Stimulated activated CD8-positive, alpha-beta memory T cell treated with anti-CD3 and anti-CD28 coated beads, Interleukin-2, amount 100 ng/mL, for 48 hours (primary cell): ENCODE measurements around the gene ERFL.

ENCODE experiments used
- DNase-seq, 2 donors: peaks; one replicate each; pipeline ENCODE4 v3.0.0-alpha.2; 2020; ENCODE audit warnings: low read depth in 2 of 2

ERFL gene

DNA sequence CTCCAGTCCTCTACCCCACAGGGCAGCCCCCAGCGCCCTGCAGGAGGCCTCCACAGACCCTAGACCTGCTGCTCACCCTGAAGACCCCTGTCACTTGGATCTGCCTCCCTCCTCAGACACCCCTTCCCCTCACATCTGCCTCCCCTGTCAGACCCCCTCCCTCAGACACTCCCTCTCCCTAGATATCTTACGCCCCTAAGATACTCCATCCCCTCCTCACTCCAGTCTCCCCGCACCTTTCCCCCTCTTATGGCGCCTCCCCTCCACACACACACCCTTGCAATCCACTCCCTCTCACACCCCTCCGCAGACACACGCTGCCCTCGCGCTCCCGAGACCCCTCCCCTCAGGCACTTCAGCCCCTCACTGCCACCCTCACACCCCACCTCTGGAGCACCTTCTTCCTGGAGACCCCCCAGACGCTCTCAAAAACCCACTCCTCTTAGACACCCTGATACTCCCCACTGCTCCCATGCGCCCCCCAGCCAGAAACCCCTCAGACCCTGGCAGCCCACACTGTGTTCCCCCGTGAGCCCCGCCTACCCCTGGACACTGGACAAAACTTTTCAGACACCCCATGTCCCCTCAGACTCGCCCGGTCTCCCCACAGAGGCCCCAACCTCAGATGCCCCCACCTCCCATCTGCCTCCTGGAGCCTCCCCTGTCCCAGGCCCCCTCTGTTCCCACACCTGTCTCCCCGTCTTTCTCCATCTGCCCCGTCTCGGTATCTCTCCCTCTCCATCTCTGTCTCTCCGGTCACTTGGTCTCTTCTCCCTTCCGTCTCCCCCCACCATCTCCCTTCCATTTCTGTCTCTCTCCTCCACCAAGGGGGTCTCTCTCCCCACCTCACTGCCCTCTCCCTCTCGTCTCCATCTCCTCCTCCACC is 14.5 kb downstream of the ERFL start:
- no peak for DNase-seq

DNA sequence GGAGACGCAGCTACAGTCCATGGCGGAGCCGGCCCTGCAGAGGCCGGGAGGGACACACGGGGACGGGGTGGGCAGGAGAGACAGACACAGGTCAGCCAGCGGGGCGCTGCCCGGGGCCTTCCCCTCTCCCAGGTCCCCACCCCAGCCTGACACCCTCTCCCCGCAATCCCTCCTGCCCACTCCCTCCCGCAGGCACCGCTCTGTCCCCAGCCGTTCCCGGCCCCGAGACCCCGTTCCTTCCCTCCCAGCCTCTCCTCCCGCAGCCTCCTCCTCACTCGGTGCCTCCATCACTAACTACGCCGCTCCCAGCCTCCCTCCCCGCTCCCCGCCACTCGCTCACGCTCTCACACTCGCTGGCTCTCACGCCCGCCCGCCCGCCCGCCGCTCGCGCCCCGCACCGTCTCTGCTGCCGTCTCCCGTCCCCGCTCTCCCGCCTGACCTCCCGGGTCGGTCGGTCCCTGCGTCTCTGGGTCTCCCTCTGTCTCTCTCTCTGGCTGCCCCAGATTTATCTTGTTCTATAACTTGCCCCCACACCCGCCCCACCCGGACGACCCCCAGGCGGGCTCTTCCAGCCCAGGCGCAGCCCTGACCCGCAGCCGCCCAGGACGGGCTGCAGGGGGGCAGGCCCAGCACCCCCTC is 15.2 kb downstream of the ERFL start:
- DNase-seq: no peak

DNA sequence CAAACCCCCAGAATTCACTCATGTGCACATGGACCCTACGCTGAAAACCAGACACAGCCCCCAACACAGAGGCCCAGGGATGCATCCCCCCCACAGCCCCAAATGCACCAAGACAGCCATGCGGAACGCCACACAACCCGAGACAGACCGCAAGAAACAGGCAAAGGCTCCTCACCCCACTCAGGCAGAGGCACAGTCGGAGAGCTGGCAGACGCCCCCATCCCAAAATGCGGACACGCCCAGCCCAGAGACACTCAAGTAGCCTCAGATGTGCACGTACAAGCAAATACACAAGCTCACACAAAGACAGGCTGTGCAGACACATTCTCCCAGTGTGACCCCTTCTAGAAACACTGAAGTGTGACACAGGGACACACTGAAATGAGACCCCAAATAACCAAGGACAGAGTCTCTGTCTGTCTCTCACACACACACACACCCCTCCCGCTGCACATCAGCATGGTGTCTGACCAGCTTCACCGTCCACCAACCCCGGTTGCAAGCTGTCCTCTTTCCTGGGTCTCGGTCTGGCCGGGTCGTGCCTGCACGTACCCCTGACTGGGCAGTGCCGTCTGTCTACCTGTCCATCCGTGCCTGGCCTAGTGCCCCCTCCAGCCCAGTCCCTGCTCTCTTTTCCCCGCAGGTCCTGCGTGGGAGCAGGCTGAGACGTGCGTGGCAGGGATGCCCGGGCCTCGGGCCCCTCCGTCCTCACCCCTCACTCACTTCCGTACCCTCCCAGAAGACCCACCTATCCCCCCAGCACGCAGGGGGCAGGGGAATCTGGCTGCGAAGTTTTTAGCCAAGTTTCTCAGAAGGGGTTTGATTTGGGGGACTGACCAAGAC is 16.1 kb downstream of the ERFL start:
- DNase-seq: no peak

DNA sequence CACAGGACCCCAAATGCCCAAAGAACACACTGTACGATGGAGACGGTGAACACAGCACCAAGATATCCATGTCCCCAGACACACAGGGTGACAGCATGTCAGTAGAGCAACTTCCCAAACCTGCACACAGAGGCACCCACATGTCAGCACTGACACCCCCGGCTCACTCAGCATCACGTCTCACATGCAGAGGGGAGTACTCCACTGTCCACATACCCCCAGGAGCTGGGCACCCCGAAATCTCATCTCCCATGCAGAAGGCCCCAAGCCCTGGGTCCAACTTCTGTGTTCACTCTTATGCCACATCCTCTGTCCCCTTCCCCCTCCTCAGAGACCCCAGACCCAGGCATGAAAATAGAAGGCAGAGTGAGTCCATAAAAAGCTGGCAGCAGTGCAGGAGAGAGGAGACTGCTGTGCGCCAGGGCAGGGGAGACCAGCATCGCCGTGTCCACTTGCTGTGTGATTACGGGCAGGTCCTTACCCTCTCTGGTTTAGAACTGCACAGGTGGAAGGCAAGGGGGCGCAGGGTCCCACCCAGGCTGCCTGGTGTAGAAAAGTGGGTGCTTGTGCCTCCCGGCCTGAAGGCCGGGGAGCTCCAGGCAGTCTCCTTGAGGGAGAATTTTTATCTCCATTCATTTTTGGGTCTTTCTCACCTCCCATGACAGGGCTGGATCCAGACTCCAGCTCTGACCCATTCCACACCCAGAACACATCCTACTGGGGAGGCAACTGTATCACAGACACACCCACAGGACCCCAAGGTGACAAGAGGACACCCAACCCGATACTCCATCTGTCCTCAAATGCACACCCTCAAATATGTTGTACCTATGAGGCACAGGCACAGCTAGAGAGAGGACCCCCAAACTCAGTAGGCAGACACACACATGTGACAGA is 17.0 kb downstream of the ERFL start:
- no peak for DNase-seq

DNA sequence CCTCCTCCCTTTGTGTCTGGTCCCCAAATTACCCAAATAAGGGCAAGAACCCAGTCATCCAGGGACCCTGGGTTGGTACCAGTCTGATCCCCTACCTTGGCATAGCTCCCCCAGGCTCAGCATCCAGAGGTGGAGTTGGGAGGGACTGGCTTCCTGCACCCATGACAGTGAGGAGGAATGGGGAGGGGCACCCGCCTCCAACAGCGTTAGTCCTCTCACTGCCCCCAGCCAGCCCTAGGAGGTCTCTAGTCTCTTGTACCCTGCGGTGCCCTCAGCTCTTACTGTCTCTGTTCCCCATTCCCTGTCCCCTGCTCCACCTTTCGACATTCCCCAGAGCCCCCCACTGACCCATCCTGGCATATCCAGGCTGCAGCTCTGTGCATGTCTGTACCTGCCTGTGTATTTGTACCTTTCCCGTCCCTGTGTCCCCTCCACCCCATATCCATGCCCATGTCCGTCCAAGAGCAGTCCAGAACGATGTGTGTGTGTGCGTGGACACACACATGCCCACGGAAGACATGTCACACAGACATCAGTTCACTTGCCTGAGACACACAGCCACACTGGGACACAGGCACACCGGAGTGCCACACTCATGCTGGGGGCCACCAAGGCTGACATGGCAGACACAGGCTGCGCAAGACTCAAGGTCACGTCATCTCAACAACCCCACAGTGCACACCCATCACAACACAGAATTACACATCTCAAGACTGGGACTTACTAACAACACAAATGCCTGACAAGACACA is 17.8 kb downstream of the ERFL start:
- DNase-seq: no peak

DNA sequence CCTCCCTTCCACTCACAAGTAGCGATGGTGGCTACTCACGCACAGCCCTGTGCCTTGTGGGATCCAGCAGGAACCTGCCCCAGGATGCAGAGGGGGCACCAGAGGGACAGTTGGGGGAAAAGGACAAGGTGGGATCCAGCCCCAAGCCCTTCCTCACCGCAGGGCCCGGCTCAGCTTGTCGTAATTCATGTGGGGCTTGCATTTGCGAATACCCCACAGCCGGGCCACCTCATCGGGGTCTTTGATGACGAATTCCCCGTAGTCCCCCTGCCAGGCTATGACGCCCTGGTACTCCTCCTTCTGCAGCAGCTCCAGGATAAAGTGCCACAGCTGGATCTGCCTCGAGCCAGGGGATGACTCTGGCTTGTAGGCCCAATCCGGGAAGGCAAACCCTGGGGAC is 18.5 kb downstream of the ERFL start:
- DNase-seq: no peak

DNA sequence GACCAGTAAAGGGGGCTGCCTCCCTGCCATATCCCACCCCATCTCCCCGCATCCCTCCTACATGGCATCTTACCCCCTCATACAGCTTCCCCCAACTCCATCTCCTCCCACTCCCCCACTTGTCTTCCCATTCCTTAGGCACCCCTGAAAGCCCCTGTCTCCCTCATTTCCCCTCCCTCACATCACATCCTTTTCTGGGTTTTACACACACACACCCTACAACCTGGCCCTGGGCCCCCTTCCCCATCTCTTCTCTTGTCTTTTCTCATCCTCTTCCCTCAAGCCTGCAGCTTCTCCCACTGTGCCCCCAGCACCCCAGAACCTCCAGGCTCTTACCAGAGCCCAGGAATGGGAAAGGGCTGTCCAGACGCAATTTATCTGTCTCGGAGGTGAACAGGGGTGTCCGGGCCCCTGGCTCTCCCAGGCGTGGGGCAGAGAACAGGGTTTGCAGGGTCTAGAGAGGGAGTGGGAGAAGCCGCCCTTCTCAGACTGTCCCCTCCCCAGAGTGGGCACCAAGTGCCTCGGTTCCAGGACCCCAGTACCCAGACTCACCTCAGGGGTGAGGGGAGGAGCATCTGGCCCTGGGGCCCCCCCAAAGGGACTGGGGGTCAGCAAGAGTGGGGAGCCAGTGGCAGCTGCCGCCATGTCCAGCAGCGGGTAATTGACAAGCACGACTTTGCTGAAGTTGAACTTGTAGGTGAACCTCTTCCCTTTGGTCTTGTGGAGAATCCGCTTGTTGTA is 19.4 kb downstream of the ERFL start:
- no peak for DNase-seq

DNA sequence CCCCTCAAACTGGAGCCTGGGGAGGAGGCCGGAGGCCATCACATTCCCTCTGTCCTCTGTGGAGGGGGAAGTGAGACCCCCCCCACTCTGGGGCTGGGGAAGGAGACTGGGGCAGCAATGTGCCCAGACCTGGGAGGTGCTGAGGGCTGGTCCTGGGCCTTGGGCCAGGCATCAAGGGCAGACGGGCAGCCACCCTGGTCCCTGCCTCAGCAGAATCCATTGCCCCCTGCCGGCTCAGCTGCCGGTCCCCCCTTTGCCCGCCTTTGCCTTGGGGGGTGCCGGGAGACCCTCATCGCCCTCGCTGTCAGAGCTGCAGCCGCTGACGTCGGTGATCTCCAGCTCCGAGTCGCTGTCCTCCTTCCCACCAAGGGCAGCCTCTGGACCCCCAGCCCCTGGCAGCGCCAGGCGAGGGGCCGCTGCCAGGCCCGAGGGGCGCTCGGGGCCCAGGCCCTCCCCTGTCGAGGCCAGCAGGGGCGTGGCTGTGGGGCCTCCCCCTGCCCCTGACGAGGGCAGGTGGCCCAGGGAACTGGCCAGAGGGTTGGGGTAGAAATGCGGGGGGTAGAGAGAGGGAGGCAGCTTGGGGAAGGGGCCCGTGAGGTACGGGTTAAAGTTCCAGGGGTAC is 20.1 kb downstream of the ERFL start:
- DNase-seq: no peak

DNA sequence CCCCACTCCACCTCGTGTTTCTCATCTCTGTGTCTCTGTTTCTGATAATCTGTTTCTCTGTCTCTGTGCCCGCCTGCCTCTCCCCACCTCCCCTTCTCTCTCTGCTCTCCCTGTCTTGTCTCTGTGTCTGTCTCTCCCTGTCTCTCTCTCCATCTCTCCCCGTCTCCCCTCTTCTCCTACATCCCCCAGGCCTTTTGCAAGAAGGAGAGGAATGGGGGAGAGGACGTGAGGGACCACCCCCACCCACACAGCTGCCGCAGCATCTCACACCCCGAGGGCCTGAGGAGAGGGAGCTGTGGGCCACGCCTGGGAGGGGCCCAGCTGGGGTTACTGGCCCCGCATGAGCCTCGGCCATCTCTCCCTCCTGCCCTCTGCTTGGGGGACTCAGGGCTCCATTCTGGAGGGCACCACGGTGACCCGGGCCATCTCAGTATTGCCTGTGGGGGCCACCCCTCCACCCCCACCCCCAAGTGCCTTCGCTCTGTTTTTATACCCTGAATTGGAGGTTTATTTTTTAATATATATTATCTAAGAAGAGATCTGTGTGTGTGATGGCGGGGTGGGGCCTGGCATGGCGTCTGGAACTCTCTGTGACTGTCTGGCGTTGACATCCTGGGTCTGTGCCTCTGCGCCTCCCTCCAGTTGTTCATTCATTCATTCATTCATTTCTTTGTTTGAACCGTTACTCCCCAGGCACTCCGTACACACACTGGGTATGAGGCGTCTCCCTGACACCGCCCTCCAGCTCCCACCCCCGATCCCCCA is 21.2 kb downstream of the ERFL start:
- no peak for DNase-seq

DNA sequence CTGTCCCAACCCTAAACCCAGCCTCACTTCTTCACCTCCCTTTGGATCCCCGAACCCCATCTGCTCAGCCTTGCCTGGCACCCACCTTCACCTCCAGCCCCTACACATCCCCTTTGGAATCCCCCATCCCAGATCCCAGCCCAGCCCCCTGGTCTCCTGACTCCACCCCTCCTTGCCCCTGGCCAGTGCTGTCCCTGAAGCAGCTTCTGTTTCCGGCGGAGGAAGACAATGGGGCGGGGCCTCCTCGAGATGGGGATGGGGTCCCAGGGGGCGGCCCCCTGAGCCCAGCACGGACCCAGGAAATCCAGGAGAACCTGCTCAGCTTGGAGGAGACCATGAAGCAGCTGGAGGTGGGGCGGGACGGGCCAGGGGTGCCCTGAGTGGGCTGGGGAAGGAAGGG is 22.0 kb downstream of the ERFL start:
- no peak for DNase-seq

DNA sequence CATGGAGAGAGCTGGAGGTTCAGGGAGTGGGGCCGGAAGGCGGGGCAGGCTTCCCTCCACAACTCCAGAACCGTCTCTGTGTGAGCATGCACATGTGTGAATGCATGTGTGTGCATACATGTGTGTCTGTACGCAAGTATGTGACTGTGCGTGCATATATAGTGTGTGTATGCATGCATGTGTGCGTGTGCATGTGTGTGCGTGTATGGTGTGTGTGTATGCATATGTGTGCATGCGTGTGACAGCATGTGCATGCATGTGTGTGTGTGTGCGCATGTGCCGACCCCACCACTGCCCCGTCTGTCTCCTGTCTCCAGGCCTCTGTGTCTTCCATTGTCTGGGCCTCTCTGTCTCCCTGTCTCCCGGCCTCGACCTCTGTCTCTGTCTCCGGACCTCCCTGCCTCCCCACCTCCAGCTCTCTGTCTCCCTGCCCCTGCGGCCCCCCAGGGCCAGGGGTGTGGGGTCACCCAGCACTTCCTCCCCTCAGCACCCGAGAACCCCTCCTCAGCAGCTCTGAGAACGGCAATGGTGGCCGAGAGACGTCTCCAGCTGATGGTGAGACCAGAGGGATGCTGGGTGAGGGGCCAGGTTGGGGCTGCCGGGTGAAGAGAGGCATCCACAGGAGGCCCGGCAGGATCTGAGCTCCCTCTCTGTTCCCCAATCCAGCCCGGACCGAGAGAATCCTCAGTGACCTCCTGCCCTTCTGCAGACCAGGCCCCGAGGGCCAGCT is 22.8 kb downstream of the ERFL start:
- DNase-seq: no peak

DNA sequence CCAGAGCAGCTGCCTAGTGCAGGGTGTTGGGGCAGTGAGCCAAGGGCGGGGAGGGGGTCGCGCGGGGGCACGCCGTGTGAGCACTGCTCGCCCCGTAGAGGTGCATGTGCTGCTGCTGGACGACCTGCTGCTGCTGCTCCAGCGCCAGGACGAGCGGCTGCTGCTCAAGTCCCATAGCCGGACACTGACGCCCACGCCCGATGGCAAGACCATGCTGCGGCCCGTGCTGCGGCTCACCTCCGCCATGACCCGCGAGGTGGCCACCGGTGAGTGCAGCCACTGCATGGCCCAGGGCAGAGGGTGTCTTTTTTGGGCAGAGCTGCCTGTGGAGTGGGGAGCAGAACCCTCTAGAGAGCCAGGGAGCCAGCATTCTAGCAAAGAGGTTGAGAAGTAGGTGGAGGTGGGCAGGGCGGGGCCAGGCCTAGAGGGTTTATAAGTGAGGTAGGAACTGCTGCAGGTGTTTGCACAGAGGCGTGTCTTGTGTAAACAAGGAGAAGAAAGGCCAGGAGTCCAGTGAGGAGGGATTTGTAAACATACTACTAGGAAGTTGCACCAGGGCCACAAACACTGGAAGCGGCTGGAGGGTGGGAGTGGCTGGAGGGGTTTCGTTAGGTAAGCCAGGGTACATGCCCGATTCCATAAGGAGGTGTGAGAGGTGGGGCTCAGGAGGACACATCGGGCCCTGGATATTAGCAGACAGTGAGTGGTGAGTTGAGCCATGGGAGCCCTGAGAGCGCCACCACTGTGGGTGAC is 24.0 kb downstream of the ERFL start:
- DNase-seq: no peak

DNA sequence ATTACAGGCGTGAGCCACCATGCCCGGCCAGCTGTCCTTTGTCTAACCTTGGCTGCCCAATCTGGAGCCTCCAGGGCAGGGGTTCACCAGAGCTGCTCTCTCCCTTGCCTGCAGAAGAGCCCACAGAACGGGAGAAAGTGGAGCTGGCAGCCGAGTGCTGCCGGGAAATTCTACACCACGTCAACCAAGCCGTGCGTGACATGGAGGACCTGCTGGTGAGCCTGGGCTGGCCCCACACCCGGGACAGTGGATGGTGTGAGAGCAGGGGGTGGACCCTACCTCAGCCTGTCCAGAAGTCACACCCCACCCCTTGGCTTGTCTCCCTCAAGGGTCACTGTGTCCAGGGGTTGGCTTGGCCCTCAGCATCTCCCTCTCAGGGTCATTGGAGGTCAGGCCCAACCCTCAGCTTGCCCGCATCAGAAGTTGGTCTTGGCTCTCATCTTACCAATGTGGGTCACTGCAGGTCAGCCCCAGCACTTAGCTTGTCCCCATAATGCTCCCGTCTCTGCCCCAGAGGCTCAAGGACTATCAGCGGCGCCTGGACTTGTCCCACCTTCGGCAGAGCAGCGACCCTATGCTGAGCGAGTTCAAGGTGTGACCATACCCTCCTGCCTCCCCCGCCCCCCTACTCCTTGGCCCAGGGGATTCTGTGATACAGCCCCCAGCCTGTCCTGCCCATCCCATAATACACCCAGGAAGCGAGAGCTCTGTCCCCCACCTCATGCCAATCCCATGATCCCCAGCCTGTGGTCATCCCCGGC is 24.9 kb downstream of the ERFL start:
- DNase-seq: no peak

DNA sequence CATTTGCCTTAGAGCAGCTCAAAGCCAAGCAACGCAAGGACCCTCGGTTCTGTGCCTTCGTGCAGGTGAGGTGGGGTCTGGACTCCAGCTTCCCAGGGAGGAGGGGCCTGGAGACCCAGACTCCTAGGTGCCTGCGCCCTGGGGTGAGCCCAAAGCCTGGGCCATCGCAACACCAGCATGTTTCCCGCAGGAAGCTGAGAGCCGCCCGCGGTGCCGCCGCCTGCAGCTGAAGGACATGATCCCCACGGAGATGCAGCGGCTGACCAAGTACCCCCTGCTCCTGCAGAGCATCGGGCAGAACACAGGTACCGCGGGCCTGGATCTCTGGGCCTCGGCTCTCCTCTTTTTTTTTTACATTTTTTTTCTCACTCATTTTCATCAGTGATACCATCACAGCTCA is 25.7 kb downstream of the ERFL start:
- no peak for DNase-seq

DNA sequence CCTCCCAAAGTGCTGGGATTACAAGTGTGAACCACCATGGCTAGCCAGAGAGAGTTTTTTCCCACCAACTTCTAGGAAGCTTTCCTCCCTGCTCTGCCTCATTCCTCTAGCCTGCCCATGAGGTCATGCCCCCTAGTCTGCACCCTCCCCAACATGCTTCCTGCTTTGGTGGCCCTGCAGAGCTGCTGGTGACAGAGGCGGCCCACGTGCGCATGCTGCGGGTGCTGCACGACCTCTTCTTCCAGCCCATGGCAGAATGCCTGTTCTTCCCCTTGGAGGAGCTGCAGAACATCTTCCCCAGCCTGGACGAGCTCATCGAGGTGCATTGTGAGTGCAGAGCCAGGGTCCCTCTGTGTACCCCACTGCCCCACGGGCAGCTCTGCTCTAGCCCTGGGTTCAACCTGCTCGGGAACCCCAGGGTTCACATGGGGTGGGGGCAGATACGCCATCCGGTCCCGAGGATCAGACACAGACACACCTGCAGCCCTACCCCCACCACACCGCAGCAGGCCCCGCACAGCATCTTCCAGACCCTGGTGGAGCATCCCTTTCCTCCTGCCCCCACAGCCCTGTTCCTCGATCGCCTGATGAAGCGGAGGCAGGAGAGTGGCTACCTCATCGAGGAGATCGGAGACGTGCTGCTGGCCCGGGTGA is 26.4 kb downstream of the ERFL start:
- no peak for DNase-seq

DNA sequence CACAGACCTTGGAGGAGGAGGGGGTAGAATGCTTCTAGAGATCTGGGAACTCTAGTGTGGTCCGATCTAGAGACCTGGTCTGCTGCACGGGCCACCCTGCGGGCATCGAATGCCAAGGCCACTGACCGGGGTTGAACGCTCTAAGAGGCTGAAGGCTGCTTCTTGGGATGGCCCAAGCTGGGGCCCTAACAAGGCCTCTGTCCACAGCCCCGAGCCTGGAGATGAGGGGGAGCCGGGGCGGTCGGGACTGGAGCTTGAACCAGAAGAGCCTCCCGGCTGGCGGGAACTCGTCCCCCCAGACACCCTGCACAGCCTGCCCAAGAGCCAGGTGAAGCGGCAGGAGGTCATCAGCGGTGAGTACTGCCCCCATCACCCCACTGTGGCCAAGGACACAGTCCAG is 30.0 kb downstream of the ERFL start:
- no peak for DNase-seq
